Right lobe of liver (tissue), 4 donors: Measurements from ENCODE around the gene POLR3H.

Experiments
- CTCF ChIP-seq, 4 donors: fragments of 200-600 bp in 3 of 4; fragments of 450-650 bp in 1 of 4; IDR thresholded peaks; one replicate each; pipeline versions ENCODE4 v1.5.1 to v1.8.0; 2016 to 2022; ENCODE audit warnings: antibody characterized with exemption in 4 of 4, mild to moderate bottlenecking in 2 of 4
- POLR2A ChIP-seq: fragments of 450-650 bp; IDR thresholded peaks from one replicate; pipeline ENCODE4 v1.6.1; 2017; ENCODE audit warnings: antibody characterized with exemption, mild to moderate bottlenecking
- donor health status: DM: no; HTN: no; CAD: no.
- donor health status: DM: no; HTN: no; CAD: no.
- donor health status: DM: no; HTN: yes; CAD: no.

GRCh38 chr22:41556561-41556960, 12.3 kb upstream of the POLR3H start:
- no peak for TF ChIP-seq POLR2A
- no peak for TF ChIP-seq CTCF (IDR thresholded peaks at IDR 0.05)
